Esophagus (tissue), 2 donors: ENCODE measurements around the gene IL17REL. TPM values are rescaled to one million over a fixed set of nuclear protein-coding genes. Genes with fewer than 3 reads are reported as not detected.
"Not testable (repeated sequence)": the region's sequence is repeated elsewhere in the genome, so short reads cannot be mapped to it uniquely, and the experiment has no call there.

Experiments
- H3K27ac ChIP-seq, 2 donors: one replicate each; pipeline ENCODE4 v1.5.1; 2013; ENCODE audit warnings: low read depth in 2 of 2, mild to moderate bottlenecking in 2 of 2, inconsistent platforms in 1 of 2, low read length in 1 of 2, moderate library complexity in 1 of 2
- H3K27me3 ChIP-seq, 2 donors: one replicate each; pipeline ENCODE4 v1.6.1; 2013; ENCODE audit warnings: low read length in 2 of 2, control low read depth in 1 of 2, mild to moderate bottlenecking in 1 of 2; ENCODE audit not compliant: insufficient read depth in 2 of 2, control insufficient read depth in 1 of 2
- H3K36me3 ChIP-seq, 2 donors: one replicate each; pipeline ENCODE4 v1.6.1; 2013; ENCODE audit warnings: low read length in 1 of 2; ENCODE audit not compliant: control insufficient read depth in 2 of 2, insufficient read depth in 2 of 2
- H3K4me1 ChIP-seq, 2 donors: one replicate each; pipeline ENCODE4 v1.6.1; 2013; ENCODE audit warnings: low read length in 1 of 2; ENCODE audit not compliant: control insufficient read depth in 2 of 2, insufficient read depth in 2 of 2
- H3K4me3 ChIP-seq, 2 donors: one replicate each; pipeline ENCODE4 v1.5.1; 2013; ENCODE audit warnings: low read length in 2 of 2, mild to moderate bottlenecking in 2 of 2, low read depth in 1 of 2, moderate library complexity in 1 of 2
- H3K9me3 ChIP-seq, 2 donors: one replicate each; pipeline ENCODE4 v1.6.1; 2013; ENCODE audit warnings: mild to moderate bottlenecking in 2 of 2, low read depth in 1 of 2, low read length in 1 of 2, moderate library complexity in 1 of 2; ENCODE audit not compliant: control insufficient read depth in 2 of 2, insufficient read depth in 1 of 2
- WGBS, 2 donors: extraction: QIAGEN DNeasy Blood & Tissue Kit; methylation state at CpG; one replicate each; pipeline ENCODE4 v1.1.7; 2013; 5-methylcytosine and 5-hydroxymethylcytosine counted together
- polyA plus RNA-seq, 2 donors: library from polyadenylated mRNA; stranded (reverse); fragments of 200-250 nt; gene quantifications; one replicate each; pipeline ENCODE4 v1.2.3, GENCODE V29; 2013
- donor health status: healthy with polysubstance abuse.
- donor health status: Bipolar disorder and iron deficiency.

IL17REL gene
- polyA plus RNA-seq, 2 donors: not detected

DNA sequence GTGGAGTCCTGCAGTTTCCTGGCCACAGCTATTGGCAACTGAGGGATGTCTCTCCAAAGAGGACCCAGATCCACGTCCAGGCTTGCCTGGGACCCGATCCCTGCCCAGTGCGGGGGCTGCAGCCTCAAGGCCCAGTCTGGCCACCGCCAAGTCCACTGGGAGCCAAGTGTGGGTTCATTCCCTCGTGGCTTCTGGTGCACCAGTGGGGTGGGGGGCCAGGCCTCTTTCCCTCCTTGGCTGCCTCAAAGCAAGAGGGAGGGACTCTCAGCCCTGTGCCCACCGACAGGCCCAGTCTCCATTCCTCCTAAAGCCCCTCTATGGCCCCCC, 65.3 kb downstream of the IL17REL start:
- 67 to 68% methylated on average over 6 of the region's 6 CpGs for WGBS, 2 donors
- H3K9me3 ChIP-seq: no peaks in the 10 kb centered on the region
- H3K4me1 ChIP-seq: peaks cover 4 to 39% of the 10 kb centered on the region in 2 donors
- H3K4me3 ChIP-seq: no peak overlapping the region
- H3K27ac ChIP-seq: peak overlapping the region in 1 of 2 donors; percentile 7
- H3K36me3 ChIP-seq: no peaks in the 10 kb centered on the region
- H3K27me3 ChIP-seq: no peaks in the 10 kb centered on the region

DNA sequence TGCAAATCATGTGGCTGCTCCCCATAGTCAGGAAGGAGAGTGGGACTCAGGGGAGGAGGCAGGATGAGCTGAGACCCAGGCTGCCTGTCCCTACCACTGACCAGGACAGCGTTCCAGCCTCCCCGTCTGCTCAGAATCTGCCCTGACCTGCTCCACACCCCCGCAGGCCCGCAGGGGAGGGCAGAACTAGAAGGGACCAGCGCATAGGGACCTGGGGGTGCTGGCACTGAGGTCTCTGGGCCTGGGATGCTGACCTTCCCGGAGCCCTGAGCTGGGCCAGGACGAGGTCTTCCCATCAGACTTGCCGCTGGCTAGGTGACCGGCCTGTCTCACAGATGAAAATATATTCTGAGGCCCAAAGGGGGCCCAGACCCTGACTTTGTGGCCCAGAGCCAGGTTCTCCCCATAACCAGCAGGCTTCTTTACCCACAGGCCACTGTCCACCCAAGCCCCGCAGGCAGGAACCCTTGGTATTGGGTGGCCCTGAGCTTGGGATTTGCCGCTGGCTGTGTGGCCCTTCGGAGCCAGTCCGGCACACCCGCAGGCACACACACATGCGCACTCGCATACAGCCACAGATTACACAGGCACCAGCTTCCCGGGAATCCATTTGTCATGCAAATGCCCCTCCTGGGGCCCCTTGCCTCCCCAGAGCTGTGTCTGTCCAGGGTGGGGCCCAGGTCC, 65.8 kb downstream of the IL17REL start:
- Histone ChIP-seq H3K4me1 (peaks cover 4 to 34% of the 10 kb centered on the region in 2 donors), H3K36me3 (no peaks in the 10 kb centered on the region), H3K27me3 (no peaks in the 10 kb centered on the region), H3K9me3 (no peaks in the 10 kb centered on the region), H3K27ac (peak overlapping the region in 1 of 2 donors; percentile 7), H3K4me3 (no peak overlapping the region)
- WGBS, 2 donors: 73 to 75% methylated on average over 17 of the region's 17 CpGs

DNA sequence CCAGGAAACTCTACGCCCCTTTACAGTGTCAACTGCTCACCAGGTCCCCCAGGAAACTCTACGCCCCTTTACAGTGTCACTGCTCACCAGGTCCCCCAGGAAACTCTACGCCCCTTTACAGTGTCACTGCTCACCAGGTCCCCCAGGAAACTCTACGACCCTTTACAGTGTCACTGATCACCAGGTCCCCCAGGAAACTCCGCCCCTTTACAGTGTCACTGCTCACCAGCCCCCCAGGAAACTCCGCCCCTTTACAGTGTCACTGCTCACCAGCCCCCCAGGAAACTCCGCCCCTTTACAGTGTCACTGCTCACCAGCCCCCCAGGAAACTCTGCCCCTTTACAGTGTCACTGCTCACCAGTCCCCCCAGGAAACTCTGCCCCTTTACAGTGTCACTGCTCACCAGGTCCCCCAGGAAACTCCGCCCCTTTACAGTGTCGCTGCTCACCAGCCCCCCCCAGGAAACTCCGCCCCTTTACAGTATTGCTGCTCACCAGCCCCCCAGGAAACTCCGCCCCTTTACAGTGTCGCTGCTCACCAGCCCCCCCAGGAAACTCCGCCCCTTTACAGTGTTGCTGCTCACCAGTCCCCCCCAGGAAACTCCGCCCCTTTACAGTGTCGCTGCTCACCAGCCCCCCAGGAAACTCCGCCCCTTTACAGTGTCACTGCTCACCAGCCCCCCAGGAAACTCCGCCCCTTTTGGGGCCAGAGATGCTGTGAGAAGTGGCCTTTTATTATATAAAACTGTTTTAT, 67.3 kb downstream of the IL17REL start:
- H3K9me3 ChIP-seq, H3K36me3 ChIP-seq, H3K4me3 ChIP-seq, H3K27ac ChIP-seq, H3K27me3 ChIP-seq: not testable (repeated sequence)
- 80 to 89% methylated on average over 17 of the region's 17 CpGs for WGBS, 2 donors
- peaks cover 4 to 24% of the 10 kb centered on the region in 2 donors for H3K4me1 ChIP-seq

Other genes starting within 250 kb of the IL17REL start
- gene BRD1, start 184.9 kb downstream of the IL17REL start, polyA plus RNA-seq: 10 to 100 TPM; 17.7 to 23.5 TPM
- gene ZBED4, start 158.9 kb downstream of the IL17REL start, polyA plus RNA-seq: 1 to 10 TPM; 4.7 to 4.9 TPM
- 1 to 10 TPM; 8.6 TPM for gene ALG12, start 94.3 kb downstream of the IL17REL start, polyA plus RNA-seq
- 10 to 100 TPM; 16.1 to 31.2 TPM for gene CRELD2, start 94.1 kb downstream of the IL17REL start, polyA plus RNA-seq
- 10 to 100 TPM; 33.8 to 43.4 TPM for gene PIM3, start 52.0 kb downstream of the IL17REL start, polyA plus RNA-seq
- not detected for gene TTLL8, start 45.5 kb upstream of the IL17REL start, polyA plus RNA-seq
- gene MLC1, start 72.7 kb upstream of the IL17REL start, polyA plus RNA-seq: under 1 TPM; 0.04 to 0.08 TPM
- gene MOV10L1, start 77.2 kb upstream of the IL17REL start, polyA plus RNA-seq: under 1 TPM; 0.18 to 0.22 TPM
- 1 to 10 TPM; 2.1 to 2.6 TPM for gene PANX2, start 158.0 kb upstream of the IL17REL start, polyA plus RNA-seq
- gene TRABD, start 173.1 kb upstream of the IL17REL start, polyA plus RNA-seq: 10 to 100 TPM; 47.4 to 54.5 TPM
- 10 to 100 TPM; 23.0 to 35.9 TPM for gene SELENOO, start 188.2 kb upstream of the IL17REL start, polyA plus RNA-seq
- 10 to 100 TPM; 19.3 to 37.9 TPM for gene TUBGCP6, start 232.3 kb upstream of the IL17REL start, polyA plus RNA-seq
- 10 to 100 TPM; 22.0 to 42.4 TPM for gene HDAC10, start 238.5 kb upstream of the IL17REL start, polyA plus RNA-seq
- gene MAPK12, start 248.9 kb upstream of the IL17REL start, polyA plus RNA-seq: 1 to 10 TPM; 3.0 to 3.4 TPM